NT2/D1 (cell line): ENCODE data around the gene TOR4A.

Source experiments
- SUZ12 ChIP-seq: IDR thresholded peaks from 2 replicates; pipeline ENCODE4 v1.6.1; 2011; ENCODE audit not compliant: insufficient read length, insufficient read depth; ENCODE audit errors: extremely low read depth
- YY1 ChIP-seq: IDR thresholded peaks from 2 replicates; pipeline ENCODE4 v1.6.1; 2011; ENCODE audit not compliant: insufficient read length, insufficient read depth

DNA sequence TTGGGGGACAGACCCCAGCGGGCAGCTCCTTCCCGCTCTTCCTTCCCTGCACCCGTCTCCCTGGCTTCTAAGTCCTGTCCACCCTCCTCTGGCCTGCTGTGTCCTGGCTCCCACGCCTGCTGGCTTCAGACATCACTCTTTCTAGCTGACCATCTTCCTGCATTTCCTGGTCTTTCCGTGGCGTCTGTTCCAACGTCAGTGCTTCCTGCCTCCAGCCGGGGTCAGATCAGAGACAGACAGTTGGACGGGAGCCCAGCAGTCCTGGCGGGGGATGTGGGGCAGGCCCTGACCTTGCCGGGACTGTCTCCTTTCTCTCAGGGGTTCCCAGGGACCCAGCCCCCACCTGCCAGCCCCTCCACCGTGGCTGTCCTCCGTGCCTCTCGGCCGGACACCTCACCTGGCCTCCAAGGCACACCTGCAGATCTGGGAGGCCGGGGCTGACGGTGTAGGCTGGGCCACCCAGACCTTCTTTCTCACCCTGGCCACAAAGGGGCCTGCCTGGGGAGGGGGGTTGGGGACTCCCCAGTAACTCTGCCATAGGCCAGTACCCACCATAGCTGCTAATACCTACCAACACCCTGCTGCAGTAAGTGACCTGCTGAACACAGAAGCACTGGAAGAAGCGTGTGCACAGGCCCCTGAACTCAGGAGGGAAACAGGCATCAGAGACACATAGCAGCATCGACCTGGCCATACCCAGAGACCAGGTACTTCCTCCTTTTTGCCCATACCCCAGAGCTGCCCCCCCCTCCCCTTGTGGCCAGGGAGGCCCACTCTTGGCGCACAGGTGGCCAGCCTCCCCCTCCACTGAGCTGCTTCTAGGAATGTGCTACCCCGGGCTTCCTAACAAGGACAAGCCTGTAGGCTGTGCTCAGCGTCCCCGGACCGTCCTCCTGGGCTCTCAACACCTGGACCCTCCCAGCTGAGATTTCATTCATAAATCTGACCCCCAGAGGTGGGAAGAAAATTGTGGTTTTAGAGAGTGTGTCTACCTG is 19.4 kb downstream of the TOR4A start:
- TF ChIP-seq SUZ12 (no peak), YY1 (no peak)
